NCI-H460 (cell line): Measurements from ENCODE around the gene PLEKHG5. TPM values are rescaled to one million over a fixed set of nuclear protein-coding genes. Genes with fewer than 3 reads are reported as not detected.
"Not testable (repeated sequence)": the region's sequence is repeated elsewhere in the genome, so short reads cannot be mapped to it uniquely, and the experiment has no call there.

ENCODE experiments used
- DNase-seq: peaks from one replicate; pipeline ENCODE4 v3.0.0-alpha.2; 2016; ENCODE audit warnings: low read depth; ENCODE audit errors: extremely low read depth
- total RNA-seq: library from RNA; depleted of rRNA; stranded (reverse); fragments of >200 nt; shearing (Covaris generic); gene quantifications from 2 replicates; pipeline ENCODE4 v1.2.3, GENCODE V29; 2014

Gene PLEKHG5
- total RNA-seq, 1 experiment from 2014 or later, result 3.6 TPM

DNA sequence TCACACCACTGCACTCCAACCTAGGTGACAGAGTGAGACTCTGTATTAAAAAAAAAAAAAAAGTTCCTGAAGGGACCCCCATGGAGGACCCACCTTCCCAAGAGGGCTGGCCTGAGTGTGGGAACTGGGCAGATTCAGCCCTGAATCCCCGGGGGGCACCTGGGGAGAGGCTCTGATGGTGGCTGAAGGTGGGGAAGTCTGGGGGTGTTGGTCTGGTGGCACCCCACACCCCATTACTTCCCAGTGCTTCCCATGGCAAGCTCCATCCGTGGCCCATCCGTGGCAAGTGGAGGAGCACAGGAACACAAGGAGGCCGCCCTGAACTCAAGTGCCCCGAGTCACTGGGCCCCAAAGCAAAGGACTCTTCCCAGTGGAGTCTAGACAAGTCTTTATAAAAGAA, 24.7 kb downstream of the PLEKHG5 start:
- no peak for DNase-seq

- DNase-seq, result no peak
These were observed 25.4 kb downstream of the PLEKHG5 start, which contains the start of gene TNFRSF25 for GRCh38 chr1:6466023-6466422. TSS of gene TNFRSF25 (minus strand) at chr1:6466173. CDS start at chr1:6466107, 66 bp downstream.

- DNase-seq, result no peak
These were observed 25.9 kb downstream of the PLEKHG5 start for GRCh38 chr1:6465461-6466005.

DNA sequence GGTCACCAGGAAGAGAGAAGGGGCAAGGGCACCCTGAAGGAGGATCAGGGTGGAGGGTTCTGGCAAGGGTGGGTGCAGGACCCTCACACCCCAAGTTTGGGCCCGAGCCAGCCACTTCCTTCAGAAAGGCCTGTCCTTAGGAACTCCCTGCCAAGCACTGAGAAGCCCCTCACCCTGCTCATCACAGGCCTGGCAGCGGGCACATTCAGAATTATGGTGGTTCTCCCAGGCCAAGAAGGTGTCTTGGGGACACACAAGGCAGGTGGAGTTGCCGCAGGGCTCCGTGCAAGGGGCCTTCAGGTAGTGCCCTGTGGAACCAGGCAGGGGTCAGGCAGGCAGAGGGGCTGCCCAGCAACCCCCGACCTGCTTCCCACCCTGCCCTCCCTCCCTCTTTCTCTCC, 26.6 kb downstream of the PLEKHG5 start:
- no peak for DNase-seq

- no peak for DNase-seq
These were observed 27.0 kb downstream of the PLEKHG5 start for GRCh38 chr1:6464514-6464836.

DNA sequence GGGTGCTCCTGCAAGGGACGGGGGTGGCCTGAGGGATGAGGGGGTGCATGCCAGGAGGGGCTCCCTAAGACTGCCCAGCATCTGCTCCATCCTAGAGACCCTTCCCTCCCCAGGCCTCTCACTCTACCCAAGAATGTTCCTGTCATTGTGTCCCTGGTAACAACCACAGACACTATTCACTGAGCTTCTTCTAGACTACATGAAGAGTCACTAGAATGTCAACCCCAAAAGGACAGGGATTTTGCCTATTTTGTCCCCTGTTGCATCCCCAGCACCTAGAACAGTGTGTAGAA, 28.4 kb downstream of the PLEKHG5 start:
- DNase-seq, result no peak

DNA sequence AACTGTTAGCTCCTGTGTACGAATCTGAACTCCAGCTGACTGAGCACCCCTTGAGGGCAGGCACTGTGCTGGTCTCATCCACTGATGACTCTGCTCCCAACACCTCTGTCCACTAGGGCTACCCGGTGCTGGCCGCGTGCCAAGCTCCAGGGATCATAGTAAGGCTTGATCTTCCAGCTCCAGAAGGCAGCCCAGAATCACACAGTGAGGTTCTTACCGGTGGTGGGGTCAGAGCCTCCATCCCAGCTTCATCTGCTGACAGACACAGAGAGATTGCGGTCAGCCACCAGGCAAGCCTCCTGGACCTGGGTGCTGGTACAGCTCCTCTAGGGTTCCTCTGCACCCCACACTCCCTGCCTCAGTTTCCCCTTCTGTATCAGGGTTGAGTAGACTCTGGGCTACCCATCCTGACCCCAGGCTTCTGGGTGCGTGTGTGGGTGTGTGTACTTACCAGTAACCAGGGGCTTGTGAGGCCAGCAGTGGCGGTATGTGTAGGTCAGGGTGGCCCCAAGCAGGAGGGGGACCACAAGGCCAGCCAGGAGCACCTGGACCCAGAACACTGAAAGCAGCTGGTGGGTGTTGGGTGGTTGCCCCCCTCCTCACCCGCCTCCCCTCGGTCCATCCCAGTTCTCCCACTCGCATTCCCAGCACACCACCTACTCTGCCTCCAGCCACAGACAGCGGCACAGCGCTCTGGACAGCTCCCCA, 28.9 kb downstream of the PLEKHG5 start:
- DNase-seq, result no peak

DNA sequence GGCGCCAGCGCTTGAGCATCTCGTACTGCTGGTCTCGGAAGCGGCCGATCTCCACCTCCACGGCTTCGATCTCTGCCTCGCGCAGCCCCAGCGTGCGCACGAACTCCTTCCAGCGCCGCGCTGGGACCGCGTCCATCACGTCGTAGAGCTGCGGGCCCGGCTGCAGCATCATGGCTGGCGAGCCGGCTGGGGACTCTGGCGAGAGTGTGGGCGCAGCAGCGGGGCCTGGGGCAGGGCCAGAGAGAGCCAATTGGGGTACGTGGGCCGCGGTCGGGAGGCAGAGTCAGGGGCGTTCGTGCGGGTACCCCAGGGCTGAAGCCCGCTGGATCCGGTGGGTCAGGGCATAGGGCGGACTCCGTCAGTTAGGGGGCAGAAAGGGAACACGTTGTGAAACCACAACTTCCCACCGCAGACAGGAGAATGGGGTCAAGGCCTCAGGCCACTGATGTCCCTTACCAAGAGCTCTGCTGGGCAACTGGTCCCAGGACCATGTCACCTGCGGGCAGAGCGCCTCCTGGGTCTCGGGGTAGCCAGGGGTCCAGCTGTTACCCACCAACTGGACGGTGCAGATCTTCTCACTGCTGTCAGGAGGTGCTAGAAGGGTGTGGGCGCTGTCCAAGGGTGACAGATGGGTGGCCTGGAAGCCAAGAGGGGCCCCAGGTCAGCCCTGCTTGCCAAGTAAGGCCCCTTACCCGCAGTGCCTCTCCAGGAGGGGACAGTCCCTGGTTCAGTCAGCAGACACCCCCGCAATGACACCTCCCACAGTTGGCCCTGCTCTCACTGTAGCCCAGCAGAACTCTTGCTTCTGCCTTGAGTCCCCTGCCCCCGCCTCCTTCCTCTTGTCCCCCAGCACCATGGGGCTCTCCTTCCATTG, 29.7 kb downstream of the PLEKHG5 start:
- no peak for DNase-seq

- DNase-seq, result no peak
These were observed 30.4 kb downstream of the PLEKHG5 start for GRCh38 chr1:6461051-6461530.

DNA sequence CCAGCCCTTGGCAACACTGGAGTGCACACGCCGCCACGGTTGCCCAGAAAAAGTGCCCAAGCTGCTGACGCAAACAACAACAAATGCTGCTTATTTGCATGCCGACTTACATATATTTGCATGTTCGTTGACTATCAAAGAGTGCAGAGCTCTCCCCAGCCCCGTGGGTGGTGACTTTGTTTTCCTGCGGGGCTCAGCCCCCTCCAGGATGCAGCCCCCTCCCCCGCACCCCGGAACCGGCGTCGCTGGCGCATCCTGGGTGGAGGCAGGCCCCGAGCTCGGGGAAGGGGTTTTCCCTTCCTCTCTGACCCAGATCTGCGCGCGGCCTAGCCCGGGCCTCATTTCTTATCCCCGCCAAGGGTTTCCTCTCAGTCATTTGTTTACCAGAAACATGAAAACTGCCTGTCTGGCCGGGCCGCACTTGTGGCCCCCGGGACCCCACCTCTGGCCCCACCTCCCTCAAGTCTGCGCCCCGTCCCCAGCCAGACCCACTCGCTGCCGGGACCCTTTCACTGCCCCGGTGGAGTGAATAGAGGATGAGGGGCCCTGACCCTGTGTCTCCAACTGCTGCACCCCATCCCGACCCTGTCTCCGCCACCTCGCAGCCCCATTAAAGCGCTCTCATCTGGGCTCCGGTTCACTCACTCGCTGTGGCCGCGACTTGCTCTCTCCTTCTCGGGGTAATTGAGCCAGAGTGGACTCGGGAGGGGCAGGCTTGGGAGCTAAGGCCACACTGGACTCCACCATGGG, 31.0 kb downstream of the PLEKHG5 start:
- no peak for DNase-seq

DNA sequence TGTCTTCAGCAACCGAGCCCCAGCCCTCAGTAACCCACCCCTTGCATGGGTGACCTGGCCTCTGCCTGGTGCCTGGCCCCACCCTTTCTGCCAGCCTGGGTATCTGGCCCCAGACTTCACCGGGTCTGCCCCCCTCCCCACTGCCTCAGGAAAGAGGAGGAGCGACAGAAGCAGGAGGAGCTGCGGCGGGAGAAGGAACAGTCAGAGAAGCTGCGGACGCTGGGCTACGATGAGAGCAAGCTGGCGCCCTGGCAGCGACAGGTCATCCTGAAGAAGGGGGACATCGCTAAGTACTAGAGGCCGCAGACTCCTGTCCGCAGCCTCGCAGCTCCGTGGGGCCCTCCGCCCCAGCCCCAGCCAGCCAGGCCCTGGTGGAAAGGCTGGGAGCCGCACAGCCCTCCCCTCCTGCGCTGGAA, 31.6 kb downstream of the PLEKHG5 start:
- no peak for DNase-seq

DNA sequence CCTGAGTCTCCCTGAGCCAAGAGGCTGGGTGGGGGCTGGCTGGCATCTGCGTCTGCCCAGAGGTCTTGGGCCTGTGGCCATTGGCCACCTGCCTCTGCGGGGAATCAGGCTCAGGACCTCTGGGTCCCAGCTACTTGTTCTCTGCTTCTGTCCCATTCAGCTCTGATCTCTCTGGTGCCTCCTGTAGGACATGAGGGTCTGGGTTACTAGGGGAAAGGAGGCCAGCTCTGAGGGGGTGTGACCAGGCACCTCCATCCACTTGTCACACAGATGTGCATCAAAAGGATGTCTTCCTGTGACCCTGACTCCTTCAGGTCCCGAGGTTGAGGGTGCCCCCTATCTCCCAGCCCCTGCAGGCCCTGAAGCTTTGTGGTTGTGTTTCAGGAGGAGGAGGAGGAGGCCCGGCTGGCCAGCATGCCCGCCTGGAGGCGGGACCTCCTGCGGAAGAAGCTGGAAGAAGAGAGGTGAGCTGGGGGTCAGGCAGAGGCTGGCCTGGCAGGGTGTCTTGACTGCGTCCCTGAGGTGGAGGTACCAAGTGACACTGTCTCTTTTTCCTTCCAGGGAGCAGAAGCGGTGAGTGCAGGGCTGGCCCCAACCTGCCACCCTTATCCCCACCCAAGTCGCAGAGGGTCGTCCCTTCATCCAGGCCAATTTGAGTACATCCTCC, 34.5 kb downstream of the PLEKHG5 start:
- no peak for DNase-seq

GRCh38 chr1:6455752-6456520, 35.5 kb downstream of the PLEKHG5 start:
- not testable (repeated sequence) for DNase-seq

GRCh38 chr1:6454856-6455751, 36.4 kb downstream of the PLEKHG5 start:
- no peak for DNase-seq

- DNase-seq, result not testable (repeated sequence)
These were observed 37.3 kb downstream of the PLEKHG5 start for GRCh38 chr1:6453895-6454855.

- no peak for DNase-seq
These were observed 40.5 kb downstream of the PLEKHG5 start for GRCh38 chr1:6450943-6451373.

DNA sequence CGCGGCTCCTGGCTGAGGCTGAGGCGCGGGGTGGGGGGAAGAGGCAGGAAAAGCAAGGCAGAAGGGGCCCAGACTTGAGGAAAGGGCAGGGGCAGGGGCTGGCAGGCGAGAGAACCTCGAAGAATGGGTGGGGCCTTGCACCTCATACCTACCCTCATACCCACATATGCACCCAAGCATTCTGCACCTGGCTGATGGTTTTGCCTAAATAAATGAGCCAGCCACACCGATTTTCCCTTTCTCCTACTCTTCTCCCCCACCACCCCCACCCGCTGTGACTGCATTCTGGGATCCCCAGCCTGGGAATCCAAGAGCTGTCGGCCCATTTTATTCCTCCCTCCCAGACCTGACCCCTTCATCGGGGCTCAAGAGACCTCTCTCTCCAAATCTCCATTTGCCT, 41.0 kb downstream of the PLEKHG5 start:
- DNase-seq, result not testable (repeated sequence)
